Right lobe of liver (tissue), 6 donors: Measurements from ENCODE around the gene PIH1D2. TPM values are rescaled to one million over a fixed set of nuclear protein-coding genes. Genes with fewer than 3 reads are reported as not detected.

Experiments used
- ATAC-seq, 4 donors: fragments of 200-7000 bp; cut with Tn5 transposase; one replicate each; pipeline ENCODE4 v1.9.1; 2020; ENCODE audit warnings: mild to moderate bottlenecking in 4 of 4, moderate library complexity in 4 of 4
- DNase-seq, 3 donors: peaks; one replicate each; pipeline ENCODE4 v3.0.0-alpha.2; 2020
- H3K27ac ChIP-seq, 3 donors: fragments of 200-600 bp; one replicate each; pipeline ENCODE4 v1.8.0; 2022
- H3K27me3 ChIP-seq, 2 donors: fragments of 200-600 bp; one replicate each; pipeline ENCODE4 v1.8.0; 2022
- H3K36me3 ChIP-seq, 4 donors: fragments of 200-600 bp; sonication (generic) in 1 of 4; one replicate each; pipeline versions ENCODE4 v1.5.1 to v1.8.0; 2017 to 2022; ENCODE audit warnings: control low read depth in 1 of 4
- H3K4me1 ChIP-seq, 4 donors: fragments of 200-600 bp; sonication (generic) in 1 of 4; one replicate each; pipeline versions ENCODE4 v1.5.1 to v1.8.0; 2017 to 2022; ENCODE audit warnings: control low read depth in 1 of 4
- H3K4me3 ChIP-seq, 3 donors: fragments of 200-600 bp; one replicate each; pipeline ENCODE4 v1.8.0; 2022
- H3K9me3 ChIP-seq, 4 donors: fragments of 200-600 bp; sonication (generic) in 1 of 4; one replicate each; pipeline versions ENCODE4 v1.5.1 to v1.8.0; 2017 to 2022; ENCODE audit warnings: control low read depth in 1 of 4
- CTCF ChIP-seq, 4 donors: fragments of 200-600 bp in 3 of 4; fragments of 450-650 bp in 1 of 4; IDR thresholded peaks; one replicate each; pipeline versions ENCODE4 v1.5.1 to v1.8.0; 2016 to 2022; ENCODE audit warnings: antibody characterized with exemption in 4 of 4, mild to moderate bottlenecking in 2 of 4
- POLR2A ChIP-seq: fragments of 450-650 bp; IDR thresholded peaks from one replicate; pipeline ENCODE4 v1.6.1; 2017; ENCODE audit warnings: antibody characterized with exemption, mild to moderate bottlenecking
- WGBS: methylation state at CpG from one replicate; pipeline ENCODE4 v1.1.6; 2018; ENCODE audit warnings: low coverage, low lambda C conversion rate; ENCODE audit not compliant: insufficient coverage; ENCODE audit errors: missing lambda C conversion rate; 5-methylcytosine and 5-hydroxymethylcytosine counted together
- intact Hi-C, 2 donors: fragments of 100-400 bp; cut with DNase I; formaldehyde crosslinking; loops; one replicate each; pipeline versions ENCODE4 v1.11.2 to v1.14.1; 2022
- long read RNA-seq: library from polyadenylated mRNA; unstranded; transcript quantifications from one replicate; pipeline ENCODE4 v2.0.0, GENCODE V29; 2019
- total RNA-seq, 6 experiments: library from RNA; depleted of rRNA in 2 of 6; stranded (reverse); fragments of >200 nt in 2 of 6; fragmentation: NEBNext Ultra II Directional in 3 of 6; extraction: Animal tissue kit (Norgen Biotek cat#: 25700) in 3 of 6; gene quantifications; one replicate each; pipeline versions ENCODE4 v1.1.0 to v1.2.4, GENCODE V29; 2016 to 2023
- donor health status: DM: no; HTN: yes; CAD: no.
- donor health status: DM: no; HTN: no; CAD: no.
- donor health status: DM: no; HTN: no; CAD: no.
- donor health status: DM: no; HTN: yes; CAD: no.
- donor health status: DM: no; HTN: yes; CAD: no.

The PIH1D2 gene
- total RNA-seq, result under 1 TPM; 0.37 to 0.80 (median 0.37) TPM
- long read RNA-seq, result 0 reads

GRCh38 chr11:112073941-112074811 lies at the start of gene PIH1D2, which contains the start of gene NKAPD1:
Gene PIH1D2 (minus strand): TSS chr11:112074017. CDS start chr11:112073174, 843 bp downstream.
Gene NKAPD1 (plus strand): TSS chr11:112074299. CDS start chr11:112075575, 1,276 bp downstream.
- Histone ChIP-seq H3K4me3 (peak within 1 kb of the TSS; percentile 71 to 86 (median 81)), H3K36me3 (peaks cover 0 to 25% (median 4%) of the 10 kb centered on the region in 4 donors), H3K9me3 (no peaks in the 10 kb centered on the region), H3K27ac (peak within 1 kb of the TSS; percentile 84 to 91 (median 90)), H3K4me1 (no peaks in the 10 kb centered on the region), H3K27me3 (no peaks in the 10 kb centered on the region)
- ATAC-seq, result peak; percentile 94 to 96 (median 95)
- DNase-seq, result peak; percentile 71 to 79 (median 74)
- WGBS, result 5% methylated on average over 13 of the region's 43 CpGs
- intact Hi-C loops, result no loop called here
- TF ChIP-seq CTCF (IDR thresholded peaks at IDR 0.05) (peak in 1 of 4 donors; percentile 25), POLR2A (no peak)

GRCh38 chr11:112123129-112123528 lies 49.3 kb upstream of the PIH1D2 start:
- DNase-seq, result no peak
- no peaks in the 10 kb centered on the region for H3K9me3 ChIP-seq
- no peak overlapping the region for H3K4me3 ChIP-seq
- no peak for ATAC-seq
- TF ChIP-seq POLR2A (no peak), CTCF (IDR thresholded peaks at IDR 0.05) (no peak)
- WGBS, result 91% methylated on average over 4 of the region's 4 CpGs
- H3K36me3 ChIP-seq, result no peaks in the 10 kb centered on the region
- no peaks in the 10 kb centered on the region for H3K4me1 ChIP-seq
- H3K27me3 ChIP-seq, result no peaks in the 10 kb centered on the region
- intact Hi-C loops, result no loop called here
- no peak overlapping the region for H3K27ac ChIP-seq

GRCh38 chr11:112121981-112122615 lies 48.3 kb upstream of the PIH1D2 start:
- H3K27me3 ChIP-seq, result no peaks in the 10 kb centered on the region
- 89% methylated on average over 4 of the region's 5 CpGs for WGBS
- intact Hi-C loops, result no loop called here
- DNase-seq (no peak), ATAC-seq (no peak)
- no peak overlapping the region for H3K27ac ChIP-seq
- no peak overlapping the region for H3K4me3 ChIP-seq
- H3K9me3 ChIP-seq, result no peaks in the 10 kb centered on the region
- no peaks in the 10 kb centered on the region for H3K36me3 ChIP-seq
- TF ChIP-seq POLR2A (no peak), CTCF (IDR thresholded peaks at IDR 0.05) (no peak)
- H3K4me1 ChIP-seq, result no peaks in the 10 kb centered on the region

GRCh38 chr11:112118176-112118575 lies 44.4 kb upstream of the PIH1D2 start:
- H3K27ac ChIP-seq, result no peak overlapping the region
- no peaks in the 10 kb centered on the region for H3K27me3 ChIP-seq
- no peak overlapping the region for H3K4me3 ChIP-seq
- H3K36me3 ChIP-seq, result no peaks in the 10 kb centered on the region
- DNase-seq (no peak), ATAC-seq (no peak)
- no peaks in the 10 kb centered on the region for H3K9me3 ChIP-seq
- no peaks in the 10 kb centered on the region for H3K4me1 ChIP-seq
- 43% methylated on average over 1 of the region's 2 CpGs for WGBS
- intact Hi-C loops, result no loop called here
- no peak for TF ChIP-seq CTCF (IDR thresholded peaks at IDR 0.05)
